NCI-H748 (cell line): ENCODE measurements around the gene GLB1L.

ENCODE experiments used
- DNase-seq: peaks from one replicate; lab custom pipeline; 2025; ENCODE audit not compliant: unreplicated experiment; lab: John Stamatoyannopoulos, UW

GLB1L gene

GRCh38 chr2:219253753-219254589, 8.7 kb upstream of the GLB1L start, which contains the start of gene TUBA4A:
TSS of gene TUBA4A (minus strand) at chr2:219253918. CDS start at chr2:219253858, 60 bp downstream.
- DNase-seq: peak; percentile 89

GRCh38 chr2:219252900-219253752, 7.9 kb upstream of the GLB1L start, which contains the start of gene TUBA4B:
TSS of gene TUBA4B (plus strand) at chr2:219253243. CDS start at chr2:219253408, 165 bp downstream.
- peak; percentile 56 for DNase-seq

DNA sequence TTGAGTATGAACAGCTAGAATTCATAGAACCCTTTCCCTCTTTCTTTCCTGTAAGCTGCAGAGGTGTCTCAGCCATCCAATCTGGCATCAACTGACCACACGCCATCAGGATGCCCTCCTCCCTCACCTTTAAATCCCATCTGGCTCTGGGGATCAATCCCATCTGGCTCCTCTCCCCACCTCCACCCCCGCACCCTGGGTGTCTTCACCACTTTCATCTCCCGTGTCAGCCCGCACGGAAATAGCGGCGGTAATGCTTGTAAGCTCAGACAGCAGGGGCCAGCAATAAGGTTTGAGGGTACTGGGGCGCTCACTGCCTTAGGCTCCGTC, 7.3 kb upstream of the GLB1L start:
- peak; percentile 18 for DNase-seq

GRCh38 chr2:219252084-219252483, 6.8 kb upstream of the GLB1L start:
- no peak for DNase-seq

DNA sequence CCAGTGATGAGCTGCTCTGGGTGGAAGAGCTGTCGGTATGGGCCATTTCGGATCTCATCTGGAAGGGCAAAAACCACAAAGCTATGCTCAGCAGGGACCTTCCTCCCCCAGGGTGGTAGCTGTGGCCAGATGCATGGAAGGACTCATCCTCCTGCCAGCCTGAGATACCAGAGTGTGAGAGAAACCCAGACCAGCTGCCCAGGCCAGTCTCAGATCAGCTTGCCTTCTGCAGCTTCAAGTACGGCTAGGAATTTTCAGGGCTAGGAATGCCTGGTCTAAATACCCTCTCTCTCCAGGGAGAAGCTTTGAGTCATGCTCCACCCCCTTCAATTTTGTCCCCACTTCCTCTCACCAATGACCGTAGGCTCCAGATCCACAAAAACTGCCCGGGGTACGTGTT, 6.4 kb upstream of the GLB1L start:
- DNase-seq: no peak

- DNase-seq: no peak
Observed at GRCh38 chr2:219250049-219250781, 5.0 kb upstream of the GLB1L start.

GRCh38 chr2:219249203-219249980, 4.1 kb upstream of the GLB1L start:
- DNase-seq: no peak

- DNase-seq: no peak
Observed at GRCh38 chr2:219248845-219249202, 3.6 kb upstream of the GLB1L start.

DNA sequence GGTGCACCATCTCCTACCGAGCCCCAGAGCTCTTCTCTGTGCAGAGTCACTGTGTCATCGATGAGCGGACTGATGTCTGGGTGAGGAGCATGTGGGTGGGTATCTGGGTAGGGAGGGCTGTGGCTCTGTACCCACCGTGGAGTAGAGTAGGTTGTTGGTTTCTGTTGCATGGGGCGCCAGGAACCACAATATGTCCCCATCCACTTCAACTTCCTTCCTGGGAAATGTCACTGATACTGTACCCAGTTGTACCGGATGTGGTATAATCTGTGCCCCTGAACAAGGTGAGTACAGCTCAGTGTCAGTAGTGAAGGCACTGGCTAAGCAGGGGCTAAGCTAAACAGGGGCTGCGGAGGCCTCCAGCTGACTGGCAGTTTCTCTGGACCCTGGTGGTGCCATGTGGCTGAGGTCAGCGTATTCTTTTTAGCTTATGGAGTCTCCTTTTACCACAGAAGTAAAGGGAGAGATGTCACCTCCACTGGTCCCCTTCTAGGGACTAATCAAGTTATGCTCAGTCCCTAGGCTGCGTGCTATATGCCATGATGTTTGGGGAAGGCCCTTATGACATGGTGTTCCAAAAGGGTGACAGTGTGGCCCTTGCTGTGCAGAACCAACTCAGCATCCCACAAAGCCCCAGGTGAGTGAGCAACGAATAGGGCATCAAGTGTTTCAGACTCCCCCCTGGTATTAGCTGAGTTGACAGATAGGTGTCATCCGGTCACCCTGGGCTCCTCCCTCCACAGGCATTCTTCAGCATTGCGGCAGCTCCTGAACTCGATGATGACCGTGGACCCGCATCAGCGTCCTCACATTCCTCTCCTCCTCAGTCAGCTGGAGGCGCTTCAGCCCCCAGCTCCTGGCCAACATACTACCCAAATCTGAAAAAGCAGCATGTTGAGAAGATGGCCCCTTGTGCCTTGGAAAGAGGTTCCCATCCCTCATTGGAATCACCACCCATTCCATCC, 2.7 kb upstream of the GLB1L start:
- DNase-seq: no peak

DNA sequence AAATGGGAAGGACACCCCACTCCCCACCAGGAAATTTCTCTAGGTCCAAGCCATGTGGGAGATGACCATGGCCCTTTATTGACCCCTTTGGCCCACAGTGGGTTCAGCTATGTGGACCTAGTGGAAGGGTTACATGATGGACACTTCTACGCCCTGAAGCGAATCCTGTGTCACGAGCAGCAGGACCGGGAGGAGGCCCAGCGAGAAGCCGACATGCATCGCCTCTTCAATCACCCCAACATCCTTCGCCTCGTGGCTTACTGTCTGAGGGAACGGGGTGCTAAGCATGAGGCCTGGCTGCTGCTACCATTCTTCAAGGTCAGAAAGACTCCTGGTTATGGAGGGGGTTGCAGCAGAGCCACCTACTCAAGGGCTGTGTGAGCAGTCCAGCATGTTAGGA, 1.3 kb upstream of the GLB1L start:
- no peak for DNase-seq

GRCh38 chr2:219245899-219246230, 621 bp upstream of the GLB1L start:
- no peak for DNase-seq

- DNase-seq: no peak
Observed at GRCh38 chr2:219244789-219245147, 476 bp downstream of the GLB1L start.

DNA sequence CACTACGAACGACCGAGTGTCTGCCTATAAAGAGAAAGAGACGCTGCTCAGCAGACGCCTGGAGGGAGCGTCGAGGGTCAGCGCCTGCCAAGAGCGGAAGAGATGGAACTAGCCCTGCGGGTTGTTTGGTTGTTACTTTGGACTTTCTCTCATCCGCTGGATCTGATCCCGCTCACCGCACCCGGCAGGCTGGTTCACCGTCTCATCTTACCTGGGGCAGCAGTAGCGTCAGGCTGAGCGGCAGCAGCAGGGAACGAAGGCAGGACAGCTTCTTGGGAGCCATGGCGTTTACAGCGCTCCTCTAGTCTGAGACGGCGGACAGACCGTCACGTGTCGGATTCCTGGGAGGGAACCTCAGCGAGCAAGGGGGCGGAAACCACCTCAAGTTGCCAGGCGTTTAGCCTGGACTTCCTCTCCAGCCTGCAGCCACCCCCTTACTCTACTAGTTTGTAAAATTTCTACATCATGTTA, 1.9 kb downstream of the GLB1L start:
- no peak for DNase-seq

DNA sequence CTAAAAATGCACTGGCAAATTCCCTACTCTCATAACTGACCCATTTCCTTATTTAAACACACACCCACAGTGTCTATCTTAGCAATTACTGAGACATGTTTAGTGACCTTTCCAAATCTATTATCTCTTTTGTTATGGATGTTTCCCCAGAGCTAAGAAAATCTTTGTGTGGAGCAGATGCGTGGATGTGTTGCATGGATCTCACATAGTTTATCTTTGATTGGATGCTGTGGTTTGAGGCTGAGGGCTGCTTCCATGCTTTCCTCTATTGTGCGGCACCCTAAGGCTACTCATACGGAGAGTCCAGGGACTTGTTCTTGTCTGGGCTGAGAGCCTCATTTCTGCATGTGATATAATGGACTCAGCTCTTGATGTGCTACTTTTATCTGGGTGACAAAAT, 10.9 kb downstream of the GLB1L start:
- no peak for DNase-seq

- DNase-seq: peak; percentile 61
Observed at GRCh38 chr2:219230059-219230540, 15.1 kb downstream of the GLB1L start.

GRCh38 chr2:219229305-219230058, 15.8 kb downstream of the GLB1L start, which contains the start of the genes ANKZF1 and ATG9A:
TSS of gene ANKZF1 (plus strand) at chr2:219229806. CDS start at chr2:219230258, 452 bp downstream.
TSS of gene ATG9A (minus strand) at chr2:219229636. CDS start at chr2:219228024, 1,612 bp downstream.
- DNase-seq: peak; percentile 99

GRCh38 chr2:219228911-219229304, 16.3 kb downstream of the GLB1L start:
- peak; percentile 42 for DNase-seq
